Transverse colon (tissue), 4 donors: Measurements from ENCODE around the gene DGKD. TPM values are rescaled to one million over a fixed set of nuclear protein-coding genes. Genes with fewer than 3 reads are reported as not detected.
A peak's percentile ranks its signal among the peaks of the same experiment; 100 is the strongest.

Experiments
- DNase-seq: peaks from one replicate; pipeline ENCODE4 v3.0.0-alpha.2; 2019
- H3K27ac ChIP-seq, 4 donors: fragments of 200-600 bp; sonication (generic); 2 replicates each; pipeline ENCODE4 v1.5.1; 2016 to 2018; ENCODE audit warnings: inconsistent platforms in 4 of 4
- H3K27me3 ChIP-seq: fragments of 200-600 bp; sonication (generic); 2 replicates; pipeline ENCODE4 v1.5.1; 2017; ENCODE audit warnings: inconsistent platforms
- H3K36me3 ChIP-seq, 4 donors: fragments of 200-600 bp; sonication (generic); 2 replicates each; pipeline ENCODE4 v1.5.1; 2017 to 2019; ENCODE audit warnings: inconsistent platforms in 4 of 4
- H3K4me1 ChIP-seq, 4 donors: fragments of 200-600 bp; sonication (generic); 2 replicates each; pipeline ENCODE4 v1.5.1; 2017 to 2020; ENCODE audit warnings: inconsistent platforms in 4 of 4
- H3K4me3 ChIP-seq, 4 donors: fragments of 200-600 bp; sonication (generic); 1 replicate in 1 of 4; 2 replicates in 3 of 4; pipeline versions ENCODE4 v1.5.1 to v1.6.1; 2017 to 2019; ENCODE audit warnings: inconsistent platforms in 4 of 4
- H3K9me3 ChIP-seq, 2 donors: fragments of 200-600 bp; sonication (generic); 2 replicates each; pipeline ENCODE4 v1.5.1; 2017 to 2019; ENCODE audit warnings: inconsistent platforms in 2 of 2
- EP300 ChIP-seq: sonication (generic); formaldehyde crosslinking; IDR thresholded peaks from one replicate; pipeline ENCODE4 v1.6.1; 2017; ENCODE audit warnings: antibody characterized with exemption, low read depth
- POLR2A ChIP-seq: fragments of 450-650 bp; IDR thresholded peaks from one replicate; pipeline ENCODE4 v1.6.1; 2016; ENCODE audit warnings: antibody characterized with exemption, mild to moderate bottlenecking, moderate library complexity
- POLR2AphosphoS5 ChIP-seq, 3 donors: sonication (generic); formaldehyde crosslinking; IDR thresholded peaks; one replicate each; pipeline ENCODE4 v1.6.1; 2016; ENCODE audit warnings: antibody characterized with exemption in 3 of 3
- WGBS, 2 donors: methylation state at CpG; one replicate each; pipeline ENCODE4 v1.1.5; 2018; ENCODE audit warnings: low coverage in 1 of 2; 5-methylcytosine and 5-hydroxymethylcytosine counted together
- in situ Hi-C, 4 donors: fragments of 200-750 bp; cut with MboI; loops; one replicate each; pipeline versions ENCODE4 v1.15.0 to v1.15.1; 2017; ENCODE audit warnings: low sequenced_read_pairs in 3 of 4, low pct_ligation_motif_present in 1 of 4, low pct_unique_long_range_greater_than_20kb in 1 of 4
- intact Hi-C: fragments of 100-400 bp; cut with DNase I; formaldehyde crosslinking; loops from one replicate; pipeline ENCODE4 v1.15.1; 2023; ENCODE audit warnings: low total_unique reads
- total RNA-seq, 4 donors: library from RNA; depleted of rRNA; stranded (reverse); fragments of >200 nt; gene quantifications; one replicate each; pipeline ENCODE4 v1.1.0, GENCODE V29; 2016
- TF ChIP-seq, protein P1 (sequence below), 5 experiments: fragments of 200-600 bp in 3 of 5; fragments of 450-650 bp in 2 of 5; sonication (generic) in 3 of 5; IDR thresholded peaks; 1 replicate in 2 of 5; 2 replicates in 3 of 5; pipeline ENCODE4 v1.5.1; 2016 to 2017; ENCODE audit warnings: antibody characterized with exemption in 5 of 5, inconsistent platforms in 3 of 5, mild to moderate bottlenecking in 2 of 5, moderate library complexity in 1 of 5

DGKD gene
- total RNA-seq, 4 donors from 2014 or later: 55.7 to 166 (median 91.5) TPM

DNA sequence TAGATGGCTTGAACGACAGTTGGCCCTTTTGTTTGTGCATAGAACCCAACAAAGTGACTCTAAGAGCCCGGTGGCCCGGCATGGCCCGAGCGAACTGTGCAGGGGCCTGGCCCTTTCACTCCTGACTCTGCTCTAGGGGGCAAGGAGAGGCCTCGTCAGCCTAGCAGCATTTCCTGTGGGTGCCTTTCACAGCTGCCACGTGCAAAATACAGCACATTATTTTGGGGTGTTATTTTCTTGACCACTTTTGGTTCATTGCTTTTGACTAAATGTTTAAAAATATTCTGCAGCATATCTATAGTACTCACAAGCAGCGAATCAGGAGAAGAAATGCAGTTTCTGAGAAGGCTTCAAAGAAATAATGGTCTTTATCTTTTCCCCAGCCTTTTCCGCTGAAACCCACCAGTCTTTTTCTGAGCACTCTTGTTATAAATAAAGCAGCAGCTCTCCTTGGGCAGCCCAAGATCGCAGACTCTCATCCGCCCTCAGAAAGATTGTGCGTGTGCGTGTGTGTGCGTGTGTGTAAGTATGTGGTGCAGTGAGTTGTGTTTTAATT is 31.3 kb downstream of the DGKD start:
- Histone ChIP-seq H3K27me3 (no peaks in the 10 kb centered on the region), H3K4me3 (no peak overlapping the region), H3K9me3 (no peaks in the 10 kb centered on the region), H3K27ac (peak overlapping the region; percentile 81 to 86 (median 82)), H3K4me1 (peaks cover 16 to 33% (median 23%) of the 10 kb centered on the region in 4 donors), H3K36me3 (no peaks in the 10 kb centered on the region)
- intact Hi-C loops (no loop called here), in situ Hi-C loops (no loop called here)
- TF ChIP-seq EP300: no peak
- no peak for TF ChIP-seq POLR2A
- TF ChIP-seq POLR2AphosphoS5 (IDR thresholded peaks at IDR 0.05): no peak
- TF ChIP-seq, protein P1, sequence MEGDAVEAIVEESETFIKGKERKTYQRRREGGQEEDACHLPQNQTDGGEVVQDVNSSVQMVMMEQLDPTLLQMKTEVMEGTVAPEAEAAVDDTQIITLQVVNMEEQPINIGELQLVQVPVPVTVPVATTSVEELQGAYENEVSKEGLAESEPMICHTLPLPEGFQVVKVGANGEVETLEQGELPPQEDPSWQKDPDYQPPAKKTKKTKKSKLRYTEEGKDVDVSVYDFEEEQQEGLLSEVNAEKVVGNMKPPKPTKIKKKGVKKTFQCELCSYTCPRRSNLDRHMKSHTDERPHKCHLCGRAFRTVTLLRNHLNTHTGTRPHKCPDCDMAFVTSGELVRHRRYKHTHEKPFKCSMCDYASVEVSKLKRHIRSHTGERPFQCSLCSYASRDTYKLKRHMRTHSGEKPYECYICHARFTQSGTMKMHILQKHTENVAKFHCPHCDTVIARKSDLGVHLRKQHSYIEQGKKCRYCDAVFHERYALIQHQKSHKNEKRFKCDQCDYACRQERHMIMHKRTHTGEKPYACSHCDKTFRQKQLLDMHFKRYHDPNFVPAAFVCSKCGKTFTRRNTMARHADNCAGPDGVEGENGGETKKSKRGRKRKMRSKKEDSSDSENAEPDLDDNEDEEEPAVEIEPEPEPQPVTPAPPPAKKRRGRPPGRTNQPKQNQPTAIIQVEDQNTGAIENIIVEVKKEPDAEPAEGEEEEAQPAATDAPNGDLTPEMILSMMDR (IDR thresholded peaks at IDR 0.05): no peak
- 66 to 78% methylated on average over 8 to 14 of the region's 14 CpGs for WGBS, 2 donors
- no peak for DNase-seq

DNA sequence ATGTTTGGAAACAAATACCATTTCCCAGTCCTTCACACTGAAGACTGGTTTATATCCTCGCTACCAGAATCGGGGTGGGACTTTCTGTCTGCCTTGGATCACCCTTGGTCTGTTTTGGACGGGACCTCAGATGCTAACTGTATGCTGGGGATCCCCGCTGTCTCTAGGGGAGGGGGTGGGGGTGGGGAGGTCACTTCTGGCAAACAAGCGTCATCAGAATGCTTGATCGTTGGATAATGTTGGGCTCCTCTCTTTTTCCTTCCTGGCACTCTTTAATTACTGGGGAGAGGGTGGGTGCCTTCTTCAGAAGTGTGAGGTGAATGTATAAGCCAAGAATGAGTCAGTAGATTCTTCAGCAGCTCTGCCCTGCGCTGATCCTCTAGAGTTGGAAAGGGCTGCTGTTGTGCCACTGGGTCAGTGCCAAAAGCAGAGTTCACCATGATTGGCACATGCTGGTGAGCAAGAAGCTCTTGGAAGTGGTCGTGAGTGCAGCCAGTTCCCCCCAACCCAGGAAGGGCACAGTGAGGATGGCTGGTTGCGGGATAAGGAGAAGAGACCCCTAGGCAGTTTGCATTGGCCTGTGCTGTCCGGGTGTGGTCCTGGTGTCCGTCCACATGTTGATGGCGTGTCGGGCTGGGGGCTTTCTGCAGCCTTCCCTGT is 32.2 kb downstream of the DGKD start:
- H3K9me3 ChIP-seq: no peaks in the 10 kb centered on the region
- peaks cover 0 to 4% (median 0%) of the 10 kb centered on the region in 4 donors for H3K36me3 ChIP-seq
- TF ChIP-seq EP300 (peak; percentile 5), POLR2A (no peak), POLR2AphosphoS5 (IDR thresholded peaks at IDR 0.05) (no peak)
- TF ChIP-seq, protein P1 (IDR thresholded peaks at IDR 0.05): no peak
- H3K4me1 ChIP-seq: peaks cover 16 to 33% (median 23%) of the 10 kb centered on the region in 4 donors
- no peaks in the 10 kb centered on the region for H3K27me3 ChIP-seq
- in situ Hi-C loops: no loop called here
- H3K27ac ChIP-seq: peak overlapping the region; percentile 81 to 86 (median 82)
- 71 to 89% methylated on average over 7 to 13 of the region's 13 CpGs for WGBS, 2 donors
- intact Hi-C loops: no loop called here
- H3K4me3 ChIP-seq: no peak overlapping the region
- no peak for DNase-seq

DNA sequence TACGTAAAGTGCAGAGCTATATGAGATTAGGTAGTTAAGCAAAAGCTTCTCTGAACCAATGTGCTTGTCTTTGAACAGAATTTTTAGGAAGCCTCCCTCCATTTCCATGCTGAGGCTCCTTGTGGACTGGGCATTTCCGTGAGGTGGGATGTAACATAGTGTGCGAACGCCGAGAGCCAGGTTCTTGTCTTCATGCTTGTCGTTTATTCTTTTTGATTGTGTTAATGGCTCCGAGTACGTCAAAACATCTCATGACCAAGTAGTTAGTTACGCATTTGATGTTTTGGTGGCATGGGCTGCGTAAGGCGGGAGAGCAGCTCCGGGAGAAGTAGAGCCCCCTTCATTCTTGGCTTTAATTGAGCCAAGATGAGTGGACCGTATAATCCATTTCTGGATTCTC is 32.9 kb downstream of the DGKD start:
- in situ Hi-C loops (no loop called here), intact Hi-C loops (no loop called here)
- H3K27ac ChIP-seq: peak overlapping the region; percentile 81 to 86 (median 82)
- WGBS, 2 donors: 63 to 83% methylated on average over 2 to 13 of the region's 13 CpGs
- DNase-seq: no peak
- peaks cover 0 to 4% (median 0%) of the 10 kb centered on the region in 4 donors for H3K36me3 ChIP-seq
- peaks cover 16 to 33% (median 23%) of the 10 kb centered on the region in 4 donors for H3K4me1 ChIP-seq
- no peak for TF ChIP-seq POLR2A
- peak in 1 of 3 donors; percentile 27 for TF ChIP-seq POLR2AphosphoS5 (IDR thresholded peaks at IDR 0.05)
- peak; percentile 93 for TF ChIP-seq EP300
- TF ChIP-seq, protein P1 (IDR thresholded peaks at IDR 0.05): no peak
- H3K4me3 ChIP-seq: no peak overlapping the region
- no peaks in the 10 kb centered on the region for H3K27me3 ChIP-seq
- no peaks in the 10 kb centered on the region for H3K9me3 ChIP-seq

DNA sequence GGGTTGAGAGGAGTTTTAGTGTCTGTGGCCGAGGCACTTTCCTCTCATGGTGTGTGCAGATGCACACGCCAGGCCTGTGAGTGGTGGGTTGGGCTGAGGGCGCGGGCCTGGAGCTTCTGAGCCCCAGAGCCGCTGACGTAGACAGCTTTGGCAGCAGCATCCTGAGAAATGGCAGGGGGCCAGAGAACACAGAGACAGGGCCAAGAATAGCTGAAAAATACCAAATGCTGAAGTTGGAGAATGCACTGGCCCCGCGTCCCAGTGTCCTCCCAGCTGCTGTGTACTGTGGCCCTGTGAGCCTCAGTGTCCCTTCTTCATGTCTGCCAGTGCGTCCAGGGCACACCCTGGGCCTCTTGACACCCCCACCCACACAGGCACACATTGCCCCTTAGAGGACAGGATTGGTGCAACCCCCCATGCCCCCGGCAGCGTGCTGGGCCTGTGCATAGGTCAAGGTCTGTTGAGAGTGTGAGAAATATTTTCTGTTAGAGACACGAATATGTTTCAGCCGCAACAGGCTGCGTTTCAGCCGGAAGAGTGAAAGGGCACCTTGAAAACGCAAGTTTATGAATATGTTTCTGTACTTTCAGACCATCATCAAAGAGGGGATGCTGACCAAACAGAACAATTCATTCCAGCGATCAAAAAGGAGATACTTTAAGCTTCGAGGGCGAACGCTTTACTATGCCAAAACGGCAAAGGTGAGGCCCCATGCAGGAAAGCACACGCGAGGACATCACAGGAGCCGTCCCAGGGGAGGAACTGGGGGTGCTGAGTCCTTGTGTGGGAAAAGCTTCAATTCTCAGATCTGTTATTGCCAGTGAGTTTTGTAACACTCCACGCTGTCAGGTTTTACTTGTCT is 33.6 kb downstream of the DGKD start:
- intact Hi-C loops (no loop called here), in situ Hi-C loops (no loop called here)
- TF ChIP-seq, protein P1 (IDR thresholded peaks at IDR 0.05): no peak
- TF ChIP-seq POLR2AphosphoS5 (IDR thresholded peaks at IDR 0.05): peak; percentile 9 to 64 (median 31)
- TF ChIP-seq EP300: peak; percentile 66
- no peaks in the 10 kb centered on the region for H3K27me3 ChIP-seq
- H3K9me3 ChIP-seq: no peaks in the 10 kb centered on the region
- H3K4me3 ChIP-seq: no peak overlapping the region
- peak overlapping the region; percentile 81 to 86 (median 82) for H3K27ac ChIP-seq
- peaks cover 16 to 33% (median 23%) of the 10 kb centered on the region in 4 donors for H3K4me1 ChIP-seq
- DNase-seq: peak; percentile 75
- WGBS, 2 donors: 63 to 65% methylated on average over 8 to 25 of the region's 25 CpGs
- peaks cover 0 to 4% (median under 1%) of the 10 kb centered on the region in 4 donors for H3K36me3 ChIP-seq
